GM23338 (cell line): ENCODE results near the gene MICAL2. TPM values are rescaled to one million over a fixed set of nuclear protein-coding genes. Genes with fewer than 3 reads are reported as not detected.

Experiments
- ATAC-seq: fragments of 200-7000 bp; cut with Tn5 transposase; 3 replicates; pipeline ENCODE4 v1.9.1; 2020
- DNase-seq: peaks from one replicate; pipeline ENCODE4 v3.0.0-alpha.2; 2015; ENCODE audit warnings: low spot score
- H2AFZ ChIP-seq: fragments of 200-600 bp; sonication (generic); 2 replicates; pipeline ENCODE4 v1.8.0; 2016; ENCODE audit warnings: antibody characterized with exemption, mild to moderate bottlenecking, moderate library complexity
- H3F3A ChIP-seq: fragments of 200-600 bp; sonication (generic); replicated peaks from 2 replicates; pipeline ENCODE4 v1.8.0; 2017; ENCODE audit warnings: antibody characterized with exemption, mixed run types, low read depth
- H3K27ac ChIP-seq: fragments of 200-600 bp; sonication (generic); 2 replicates; pipeline ENCODE4 v1.6.1; 2016; ENCODE audit warnings: low read depth
- H3K27me3 ChIP-seq: fragments of 200-600 bp; sonication (generic); 2 replicates; pipeline ENCODE4 v1.8.0; 2016; ENCODE audit warnings: mild to moderate bottlenecking, mixed run types, moderate library complexity; ENCODE audit not compliant: insufficient read depth
- H3K36me3 ChIP-seq: fragments of 200-600 bp; sonication (generic); 2 replicates; pipeline ENCODE4 v1.8.0; 2016; ENCODE audit warnings: mild to moderate bottlenecking; ENCODE audit not compliant: insufficient read depth
- H3K4me1 ChIP-seq: fragments of 200-600 bp; sonication (generic); 2 replicates; pipeline ENCODE4 v1.8.0; 2016; ENCODE audit warnings: mild to moderate bottlenecking, moderate library complexity; ENCODE audit not compliant: insufficient read depth
- H3K4me2 ChIP-seq: fragments of 200-600 bp; sonication (generic); 2 replicates; pipeline ENCODE4 v1.7.1; 2017; ENCODE audit warnings: mixed run types
- H3K4me3 ChIP-seq: fragments of 200-600 bp; sonication (generic); 2 replicates; pipeline ENCODE4 v1.6.1; 2016; ENCODE audit warnings: mixed run types
- H3K79me2 ChIP-seq: fragments of 200-600 bp; sonication (generic); replicated peaks from 2 replicates; pipeline ENCODE4 v1.8.0; 2017; ENCODE audit warnings: mild to moderate bottlenecking; ENCODE audit not compliant: insufficient read depth
- H3K9me2 ChIP-seq: fragments of 200-600 bp; sonication (generic); 2 replicates; pipeline ENCODE4 v1.8.0; 2017; ENCODE audit not compliant: insufficient read depth
- H4K20me1 ChIP-seq: fragments of 200-600 bp; sonication (generic); replicated peaks from 2 replicates; pipeline ENCODE4 v1.8.0; 2017; ENCODE audit warnings: mild to moderate bottlenecking; ENCODE audit not compliant: insufficient read depth
- H3K27ac Mint-ChIP-seq: 2 replicates; pipeline ENCODE4 v1.8.0; 2020; ENCODE audit warnings: inconsistent platforms, mild to moderate bottlenecking, moderate library complexity, mixed read lengths
- H3K27me3 Mint-ChIP-seq: 3 replicates; pipeline ENCODE4 v1.8.0; 2022; ENCODE audit warnings: low read depth, mild to moderate bottlenecking, moderate library complexity, mixed read lengths, inconsistent platforms; ENCODE audit not compliant: insufficient read depth, poor library complexity
- H3K36me3 Mint-ChIP-seq: 3 replicates; pipeline ENCODE4 v1.8.0; 2021; ENCODE audit warnings: low read depth, mild to moderate bottlenecking, inconsistent platforms, moderate library complexity, mixed read lengths
- H3K4me1 Mint-ChIP-seq: 3 replicates; pipeline ENCODE4 v1.8.0; 2020; ENCODE audit warnings: mild to moderate bottlenecking, inconsistent platforms, mixed read lengths
- H3K4me3 Mint-ChIP-seq: 3 replicates; pipeline ENCODE4 v1.8.0; 2021; ENCODE audit warnings: moderate library complexity, mild to moderate bottlenecking, inconsistent platforms, mixed read lengths
- H3K9me3 Mint-ChIP-seq: 3 replicates; pipeline ENCODE4 v1.8.0; 2020; ENCODE audit warnings: moderate library complexity, mild to moderate bottlenecking, inconsistent platforms, mixed read lengths
- CTCF ChIP-seq, 2 experiments: fragments of 200-600 bp in 1 of 2; sonication (generic) in 1 of 2; conservative IDR thresholded peaks; 2 replicates each; pipeline versions ENCODE4 v1.5.1 to v1.6.1; 2016 to 2017; ENCODE audit warnings: antibody characterized with exemption in 2 of 2, low read depth in 2 of 2, mild to moderate bottlenecking in 2 of 2, moderate library complexity in 1 of 2
- ETS1 ChIP-seq: IDR thresholded peaks from 2 replicates; pipeline ENCODE4 v1.6.1; 2016; ENCODE audit warnings: antibody characterized with exemption
- EZH2 ChIP-seq: fragments of 200-600 bp; sonication (generic); IDR thresholded peaks from one replicate; pipeline ENCODE4 v1.8.0; 2017; ENCODE audit warnings: antibody characterized with exemption, mild to moderate bottlenecking, low read depth; ENCODE audit not compliant: unreplicated experiment
- NANOG ChIP-seq: IDR thresholded peaks from 2 replicates; pipeline ENCODE4 v1.6.1; 2016; ENCODE audit warnings: antibody characterized with exemption, borderline replicate concordance
- STAT1 ChIP-seq: IDR thresholded peaks from one replicate; pipeline ENCODE4 v1.6.1; 2016; ENCODE audit warnings: antibody characterized with exemption; ENCODE audit not compliant: unreplicated experiment
- ZNF114 ChIP-seq: fragments of 250-450 bp; sonication (Bioruptor Pico); IDR thresholded peaks from 2 replicates; pipeline ENCODE4 v1.5.0; 2020; ENCODE audit warnings: mild to moderate bottlenecking, moderate library complexity
- ZNF331 ChIP-seq: fragments of 250-450 bp; sonication (Bioruptor Pico); IDR thresholded peaks from 2 replicates; pipeline ENCODE4 v1.5.0; 2020; ENCODE audit warnings: low read depth, mild to moderate bottlenecking, moderate library complexity
- ZNF462 ChIP-seq: fragments of 250-450 bp; sonication (Bioruptor Pico); IDR thresholded peaks from 2 replicates; pipeline ENCODE4 v1.5.0; 2020; ENCODE audit warnings: mild to moderate bottlenecking, moderate library complexity
- polyA plus RNA-seq: library from polyadenylated mRNA; unstranded; fragments of >200 nt; fragmentation: Nextera tagmentation; extraction: Ambion mirVana; gene quantifications from 2 replicates; pipeline ENCODE4 v1.2.1, GENCODE V29; 2016
- total RNA-seq: library from RNA; depleted of rRNA; stranded (reverse); fragments of >200 nt; shearing (Covaris generic); gene quantifications from 2 replicates; pipeline ENCODE4 v1.2.3, GENCODE V29; 2014

The MICAL2 gene
- total and polyA plus RNA-seq, 2 experiments from 2014 or later, result 0.66 to 1.4 TPM

- Histone ChIP-seq H3K4me3 (no peak overlapping the region), H3K27ac (no peak overlapping the region), H3K27me3 (no peaks in the 10 kb centered on the region), H3K4me1 (no peaks in the 10 kb centered on the region), H2AFZ (no peak overlapping the region), H3K4me2 (no peak overlapping the region), H3K9me2 (no peaks in the 10 kb centered on the region), H3K36me3 (no peaks in the 10 kb centered on the region), H3K79me2 (no peaks in the 10 kb centered on the region), H3F3A (no peaks in the 10 kb centered on the region), H4K20me1 (no peaks in the 10 kb centered on the region)
- no peak for ATAC-seq
- TF ChIP-seq STAT1 (no peak), ETS1 (no peak), CTCF (conservative IDR thresholded peaks at IDR 0.05; ENCODE audit: low read depth in 2 of 2) (no peak), ZNF462 (no peak), EZH2 (no peak), NANOG (no peak), ZNF331 (CRISPR knock-in tag) (no peak), ZNF114 (no peak)
- no peaks in the 10 kb centered on the region for H3K4me1 Mint-ChIP-seq
- H3K4me3 Mint-ChIP-seq, result no peak overlapping the region
- no peak for DNase-seq
- no peak overlapping the region for H3K27ac Mint-ChIP-seq
- H3K9me3 Mint-ChIP-seq, result peaks cover 9% of the 10 kb centered on the region; the same call in 2 of the 3 replicates
- H3K27me3 Mint-ChIP-seq, result peaks cover under 1% of the 10 kb centered on the region
- no peaks in the 10 kb centered on the region for H3K36me3 Mint-ChIP-seq
These were observed 188.2 kb downstream of the MICAL2 start for GRCh38 chr11:12298610-12299009.
